ENCODE measurements around the gene CAVIN3. TPM values are rescaled to one million over a fixed set of nuclear protein-coding genes. Genes with fewer than 3 reads are reported as not detected.

CAVIN3 gene
- total RNA-seq, 1 experiment from 2014 or later: 8.5 TPM

DNA sequence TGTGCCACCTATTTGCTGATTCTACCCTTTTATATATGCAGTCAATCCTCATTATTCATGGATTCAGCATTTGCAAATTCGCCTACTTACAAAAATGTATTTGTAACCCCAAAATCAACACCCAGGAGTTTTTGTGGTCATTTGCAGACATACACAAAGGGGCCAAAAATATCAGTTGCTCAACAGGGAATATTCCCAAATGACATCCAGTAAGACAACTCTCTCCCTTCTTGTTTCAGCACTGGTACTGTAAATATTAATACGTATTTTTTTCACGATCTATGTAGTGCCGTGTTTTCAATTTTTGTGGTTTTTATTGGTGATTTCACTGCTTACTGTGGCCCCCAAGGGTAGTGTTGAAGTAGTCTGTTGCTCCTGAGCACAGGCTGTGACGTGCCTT, 11.8 kb upstream of the CAVIN3 start:
- in situ Hi-C loops (cut with HindIII; ENCODE audit: low pct_unique_long_range_greater_than_20kb, low sequenced_read_pairs): no loop called here
- no peak for DNase-seq (ENCODE audit: low read depth, low spot score)

DNA sequence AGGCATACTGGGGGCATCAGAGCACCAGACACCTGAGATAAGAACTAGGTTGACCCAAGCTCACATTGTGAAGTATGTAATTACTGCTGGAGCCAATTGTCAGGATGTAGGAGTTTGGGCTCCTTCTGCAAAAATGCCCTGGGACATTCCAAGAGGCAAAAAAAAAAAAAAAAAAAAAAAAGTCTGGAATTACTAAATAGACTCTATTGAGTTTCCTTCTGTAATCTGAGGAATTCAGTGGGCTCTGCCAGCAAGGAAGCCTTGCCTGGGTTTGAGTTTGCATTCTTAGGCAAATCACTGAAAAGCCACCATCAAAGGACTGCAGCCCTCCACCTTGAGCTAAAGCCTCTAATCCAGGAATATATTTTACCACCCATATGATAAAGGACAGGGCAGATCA, 8.0 kb upstream of the CAVIN3 start:
- no peak for DNase-seq (ENCODE audit: low read depth, low spot score)
- in situ Hi-C loops (cut with HindIII; ENCODE audit: low pct_unique_long_range_greater_than_20kb, low sequenced_read_pairs): no loop called here

DNA sequence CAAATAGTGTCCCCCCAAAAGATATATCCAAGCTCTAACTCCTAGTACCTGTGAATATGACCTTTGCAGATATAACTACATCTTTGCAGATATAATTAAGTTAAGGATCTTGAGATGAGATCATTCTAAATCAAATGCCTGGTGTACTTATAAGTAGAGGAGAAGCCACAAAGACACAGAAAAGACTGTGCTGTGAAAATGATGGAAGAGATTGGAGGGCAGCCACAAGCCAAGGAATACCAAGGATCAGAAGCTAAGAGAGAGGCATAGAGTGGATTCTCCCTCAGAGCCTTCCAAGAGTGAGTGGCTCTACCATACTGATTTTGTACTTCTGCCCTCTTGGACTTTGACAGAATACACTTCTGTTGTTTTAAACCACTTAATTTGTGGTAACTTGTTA, 7.5 kb upstream of the CAVIN3 start:
- in situ Hi-C loops (cut with HindIII; ENCODE audit: low pct_unique_long_range_greater_than_20kb, low sequenced_read_pairs): no loop called here
- no peak for DNase-seq (ENCODE audit: low read depth, low spot score)

DNA sequence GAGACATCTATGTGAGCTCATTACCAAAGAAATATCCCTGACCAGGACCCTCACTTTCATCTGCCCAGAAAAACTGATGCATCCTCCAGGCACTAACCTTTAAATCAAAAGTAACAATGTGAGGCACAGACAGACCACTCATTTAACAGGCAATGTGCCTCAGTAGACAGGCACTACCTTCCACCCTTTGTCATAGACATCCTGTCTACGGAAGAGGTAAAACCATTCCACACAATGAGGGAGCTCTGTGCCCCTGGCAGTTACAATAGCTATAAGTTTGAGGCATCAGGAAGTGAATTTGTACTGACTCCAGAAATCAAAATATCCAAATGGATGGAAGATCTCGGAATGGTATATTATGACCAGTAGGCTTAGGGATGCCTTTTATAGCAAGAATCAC, 6.7 kb upstream of the CAVIN3 start:
- in situ Hi-C loops (cut with HindIII; ENCODE audit: low pct_unique_long_range_greater_than_20kb, low sequenced_read_pairs): no loop called here
- DNase-seq (ENCODE audit: low read depth, low spot score): no peak

DNA sequence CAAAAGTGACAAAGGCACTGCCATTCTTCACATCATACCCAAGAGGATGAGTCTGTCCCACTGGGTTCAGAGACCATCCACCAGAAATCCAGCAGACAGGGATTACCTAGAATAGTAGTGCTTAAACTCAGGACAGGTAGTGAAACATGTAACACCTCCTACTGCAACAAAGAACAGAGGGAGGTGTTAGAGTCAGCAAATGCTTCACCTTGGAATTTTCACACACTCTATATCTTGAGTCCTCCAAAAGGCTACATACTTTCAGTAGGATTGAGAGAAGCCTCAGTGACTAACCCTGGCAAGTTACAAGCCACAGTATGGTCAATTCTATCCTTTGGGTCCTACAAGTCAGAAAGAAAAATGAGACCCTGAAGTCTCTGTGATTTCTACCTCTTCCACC, 6.0 kb upstream of the CAVIN3 start:
- in situ Hi-C loops (cut with HindIII; ENCODE audit: low pct_unique_long_range_greater_than_20kb, low sequenced_read_pairs): no loop called here

DNA sequence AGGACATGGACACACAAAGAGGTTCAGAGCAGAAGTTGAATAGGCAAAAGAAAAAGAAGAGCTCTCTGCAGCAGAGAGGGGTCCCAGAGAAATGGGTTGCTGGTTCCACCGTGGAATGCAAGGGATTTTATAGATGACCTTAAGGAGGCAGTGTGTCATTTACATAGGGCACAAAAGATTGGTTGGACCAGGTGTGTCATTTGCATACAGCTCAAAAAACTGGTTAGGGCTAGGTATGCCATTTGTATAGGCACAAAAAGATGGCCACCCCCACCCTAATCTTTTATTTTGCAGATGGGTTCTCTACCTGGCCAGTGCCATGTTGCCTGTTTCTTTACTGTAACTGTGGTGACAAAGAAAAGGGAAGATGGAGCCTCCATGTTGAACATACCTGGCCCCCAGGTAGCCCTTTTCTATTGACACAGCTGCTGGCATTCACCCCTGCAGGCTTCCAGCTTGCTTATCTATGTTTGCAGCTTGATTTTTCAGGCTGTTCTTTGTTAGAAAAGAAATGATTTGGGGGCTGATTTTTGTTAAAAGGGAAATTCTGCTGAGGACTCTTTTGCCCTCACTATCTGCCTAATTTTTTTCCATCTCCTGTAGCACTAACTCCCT, 3.1 kb upstream of the CAVIN3 start:
- in situ Hi-C loops (cut with HindIII; ENCODE audit: low pct_unique_long_range_greater_than_20kb, low sequenced_read_pairs): no loop called here
- DNase-seq (ENCODE audit: low read depth, low spot score): no peak

More for the DNA sequence above, 6.0 kb upstream of the CAVIN3 start:
- no peak for DNase-seq (ENCODE audit: low read depth, low spot score)

DNA sequence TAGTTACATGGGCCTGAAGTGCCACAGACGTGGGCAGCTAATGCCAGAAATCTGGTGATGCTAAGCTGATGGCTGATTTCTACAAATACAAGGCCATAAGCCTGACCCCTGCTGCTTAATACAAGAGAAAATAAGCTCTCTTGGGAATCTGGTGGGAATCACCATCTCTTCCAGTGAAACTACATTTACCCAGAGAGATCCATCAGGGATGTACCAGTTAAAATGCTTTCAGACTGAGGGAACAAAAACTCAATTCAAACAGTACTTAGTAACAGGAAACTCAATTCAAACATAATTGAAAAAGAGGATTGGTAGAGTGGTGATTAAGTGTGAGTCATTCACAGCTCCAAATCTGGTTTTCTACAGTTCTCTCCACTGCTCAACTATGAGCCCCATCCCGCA, 1.7 kb upstream of the CAVIN3 start:
- peak; percentile 71 for DNase-seq (ENCODE audit: low read depth, low spot score)
- in situ Hi-C loops (cut with HindIII; ENCODE audit: low pct_unique_long_range_greater_than_20kb, low sequenced_read_pairs): no loop called here

DNA sequence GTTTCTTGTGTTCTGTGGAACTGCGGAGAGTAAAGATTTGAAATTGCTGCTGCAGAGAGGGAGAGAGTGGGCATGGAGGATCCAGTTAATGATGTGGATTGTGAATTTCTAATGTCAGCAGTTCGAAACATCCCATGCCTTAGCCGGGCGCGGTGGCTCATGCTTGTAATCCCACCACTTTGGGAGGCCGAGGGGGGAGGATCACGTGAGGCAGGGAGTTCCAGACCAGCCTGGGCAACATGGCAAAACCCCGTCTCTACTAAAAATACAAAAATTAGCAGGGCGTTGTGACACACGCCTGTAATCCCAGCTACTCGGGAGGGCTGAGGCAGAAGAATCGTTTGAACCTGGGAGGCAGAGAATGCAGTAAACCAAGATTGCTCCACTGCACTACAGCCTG, 1.1 kb upstream of the CAVIN3 start:
- in situ Hi-C loops (cut with HindIII; ENCODE audit: low pct_unique_long_range_greater_than_20kb, low sequenced_read_pairs): no loop called here
- no peak for DNase-seq (ENCODE audit: low read depth, low spot score)

DNA sequence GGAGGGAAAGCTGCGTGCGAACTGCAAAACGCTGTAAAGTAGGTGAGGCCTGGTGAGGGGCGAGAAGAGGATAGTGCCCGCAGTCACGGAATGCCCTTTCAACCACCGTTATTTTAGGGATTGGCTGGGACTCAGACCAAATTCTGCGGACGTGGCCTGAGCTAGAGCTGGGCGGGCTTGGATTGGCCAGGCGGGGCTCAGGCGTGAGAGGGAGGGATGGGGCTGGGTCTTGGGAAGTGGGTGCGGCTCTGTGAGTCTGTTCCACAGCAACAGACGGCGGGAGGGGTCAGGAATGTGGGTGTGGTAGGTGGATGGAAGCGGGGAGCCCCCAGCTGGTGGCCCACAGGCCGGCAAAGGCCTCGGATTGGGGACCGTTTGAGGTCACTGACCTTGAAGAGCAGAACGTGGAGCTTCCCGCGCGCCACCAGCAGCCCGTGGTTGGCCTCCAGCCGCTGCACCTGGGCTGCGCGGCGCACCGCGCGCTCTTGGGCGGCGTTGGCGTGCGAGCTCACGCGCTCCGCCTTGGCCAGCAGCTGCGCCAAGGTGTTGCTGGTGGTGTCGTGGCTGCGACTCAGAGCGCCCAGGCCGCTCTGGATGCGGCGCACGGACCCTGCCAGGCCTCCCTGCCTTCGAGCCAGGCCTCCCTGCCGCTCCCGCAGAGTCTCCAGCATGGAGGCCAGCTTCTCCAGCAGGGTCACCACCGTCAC, 444 bp downstream of the CAVIN3 start:
- peak; percentile 47 for DNase-seq (ENCODE audit: low read depth, low spot score)
- in situ Hi-C loops (cut with HindIII; ENCODE audit: low pct_unique_long_range_greater_than_20kb, low sequenced_read_pairs): no loop called here

DNA sequence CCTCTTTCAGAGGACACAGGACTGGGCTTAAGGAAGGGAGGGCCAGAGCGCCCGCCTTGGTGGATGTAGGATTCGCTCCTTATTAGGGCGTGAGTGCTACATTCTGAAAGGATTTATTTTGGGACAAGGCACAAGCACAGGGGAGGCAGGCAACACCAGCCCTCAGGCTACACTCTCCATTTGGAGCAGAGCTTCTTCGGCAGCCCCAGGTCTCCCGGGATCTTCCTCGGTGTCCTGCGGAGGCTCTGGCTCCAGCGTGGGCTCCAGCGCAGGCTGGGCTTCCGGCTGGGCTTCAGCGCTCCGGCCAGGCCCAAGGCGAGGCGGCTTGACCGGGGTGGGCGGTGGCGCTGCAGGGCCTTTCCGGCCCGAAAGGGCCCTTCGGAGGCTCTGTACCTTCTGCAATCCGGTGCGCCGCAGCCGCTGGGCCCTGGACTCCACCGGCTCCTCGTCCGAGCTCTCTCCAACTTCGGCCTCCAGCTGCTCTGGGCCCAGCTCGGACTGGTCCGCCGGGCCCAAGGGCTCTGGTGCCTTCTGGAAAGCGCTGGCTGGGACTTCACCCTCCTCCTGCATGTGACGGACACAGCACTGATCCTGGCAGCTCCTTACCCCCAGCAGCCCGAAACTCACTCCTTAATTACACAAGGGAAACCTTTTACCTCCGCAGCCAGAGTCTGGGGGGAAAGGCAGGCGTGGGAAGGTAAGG, 1.1 kb downstream of the CAVIN3 start:
- in situ Hi-C loops (cut with HindIII; ENCODE audit: low pct_unique_long_range_greater_than_20kb, low sequenced_read_pairs): no loop called here
- DNase-seq (ENCODE audit: low read depth, low spot score): no peak

DNA sequence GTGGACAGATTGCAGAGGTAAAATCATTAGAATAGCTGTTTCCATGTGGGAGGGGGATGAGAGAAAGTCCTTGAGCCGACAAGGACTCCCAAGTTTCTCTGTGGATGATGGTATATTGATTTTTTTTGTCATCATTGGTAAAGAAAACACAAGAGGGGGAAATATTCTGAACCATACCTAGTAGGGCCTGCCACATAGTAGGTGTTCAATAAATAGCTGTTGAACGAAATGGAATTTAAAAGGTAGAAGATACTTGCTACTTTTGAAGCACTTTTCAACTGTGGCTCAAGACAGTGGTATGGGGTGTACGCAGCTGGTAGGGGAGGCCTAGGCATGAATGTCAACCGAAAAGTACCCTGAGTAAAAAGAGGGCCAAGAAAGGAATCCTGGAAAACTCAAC, 2.1 kb downstream of the CAVIN3 start:
- DNase-seq (ENCODE audit: low read depth, low spot score): no peak
- in situ Hi-C loops (cut with HindIII; ENCODE audit: low pct_unique_long_range_greater_than_20kb, low sequenced_read_pairs): no loop called here

DNA sequence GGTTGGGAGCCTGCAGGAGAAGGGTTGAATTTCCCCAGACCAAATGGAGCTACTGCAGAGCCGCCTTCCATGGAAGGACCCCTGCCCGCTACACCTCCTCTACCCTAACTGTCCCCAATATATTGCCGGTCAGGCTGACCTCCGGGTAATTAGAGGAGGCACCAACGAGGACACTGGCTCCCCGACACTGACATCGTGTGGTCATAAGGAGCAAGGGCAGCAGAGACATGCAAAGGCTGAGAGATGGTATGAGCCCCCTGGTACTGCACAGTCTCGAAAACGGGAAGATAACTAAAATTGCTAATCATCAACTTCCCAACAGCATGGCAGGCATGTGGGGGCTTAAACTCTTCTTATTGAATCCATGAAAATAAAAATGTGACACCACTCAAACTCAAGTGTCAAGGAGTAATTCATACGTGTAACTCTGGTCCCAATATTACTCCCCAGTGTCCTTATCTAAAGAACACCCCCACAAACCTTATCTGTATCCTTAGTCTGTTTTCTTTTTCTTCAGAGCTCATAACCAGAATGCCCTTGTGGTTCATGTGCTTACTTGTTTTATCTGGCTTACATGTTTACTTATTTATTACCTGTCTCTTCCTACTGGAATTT, 4.4 kb downstream of the CAVIN3 start:
- in situ Hi-C loops (cut with HindIII; ENCODE audit: low pct_unique_long_range_greater_than_20kb, low sequenced_read_pairs): no loop called here
- DNase-seq (ENCODE audit: low read depth, low spot score): peak; percentile 76

DNA sequence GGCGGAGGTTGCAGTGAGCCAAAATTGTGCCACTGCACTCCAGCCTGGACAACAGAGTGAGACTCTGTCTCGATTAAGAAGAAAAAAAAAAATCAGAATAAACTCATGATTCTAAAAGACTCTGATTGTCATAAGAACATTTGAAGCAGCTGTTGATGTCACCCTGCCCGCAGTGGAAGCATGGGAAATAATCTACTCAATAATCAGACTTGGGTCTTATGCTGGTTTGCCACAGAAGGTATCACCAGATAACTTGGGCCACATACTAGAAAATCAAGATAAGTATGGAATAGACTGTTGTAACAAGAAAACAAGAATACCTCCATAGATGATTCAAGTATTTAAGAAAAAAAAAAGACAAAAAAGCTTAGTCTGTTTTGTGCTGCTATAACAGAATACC, 8.2 kb downstream of the CAVIN3 start:
- DNase-seq (ENCODE audit: low read depth, low spot score): no peak
- in situ Hi-C loops (cut with HindIII; ENCODE audit: low pct_unique_long_range_greater_than_20kb, low sequenced_read_pairs): no loop called here

DNA sequence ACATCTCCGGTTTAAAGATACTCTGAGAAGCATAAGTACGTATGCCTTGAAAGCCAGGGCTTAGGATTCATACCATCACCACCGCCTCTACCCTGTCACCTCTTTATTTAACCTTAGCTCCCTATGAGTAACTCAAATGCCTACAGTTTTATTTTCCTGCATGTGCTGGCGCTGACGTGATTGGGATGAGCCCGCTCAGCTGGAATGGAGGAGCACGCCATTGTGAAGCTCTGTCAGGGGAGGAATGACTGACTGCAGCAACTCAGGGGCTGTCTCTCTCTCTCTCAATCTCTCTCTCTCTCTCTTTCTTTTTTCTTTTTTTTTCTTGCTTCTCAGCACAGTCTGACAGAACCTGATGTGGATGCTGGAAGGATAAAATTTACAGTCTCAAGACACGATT, 12.4 kb downstream of the CAVIN3 start:
- in situ Hi-C loops (cut with HindIII; ENCODE audit: low pct_unique_long_range_greater_than_20kb, low sequenced_read_pairs): loop anchor here (10.0 kb wide), 1 partner anchor 53 kb away; the partner anchor contains the start of gene CCKBR
- no peak for DNase-seq (ENCODE audit: low read depth, low spot score)

DNA sequence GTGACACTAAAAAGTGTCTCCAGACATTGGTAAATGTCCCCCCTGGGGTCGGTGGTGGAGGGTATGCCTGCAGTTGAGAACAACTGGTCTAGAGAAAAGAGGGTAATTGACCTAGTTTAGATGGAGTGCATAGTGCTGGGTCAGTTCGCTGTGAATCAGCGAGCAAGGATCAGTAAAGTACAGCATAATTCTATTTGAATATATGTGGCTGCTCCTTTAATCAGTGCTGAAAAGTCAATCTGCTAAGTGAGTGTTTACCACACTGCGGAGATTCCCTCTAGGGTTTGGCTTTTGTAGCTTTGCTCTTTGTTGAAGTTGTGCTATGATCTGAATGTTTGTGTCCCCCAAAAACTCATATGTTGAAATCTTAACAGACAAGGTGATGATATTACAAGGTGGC, 15.0 kb downstream of the CAVIN3 start:
- in situ Hi-C loops (cut with HindIII; ENCODE audit: low pct_unique_long_range_greater_than_20kb, low sequenced_read_pairs): loop anchor here (10.0 kb wide), 1 partner anchor 50 kb away; the partner anchor contains the start of gene CCKBR
- DNase-seq (ENCODE audit: low read depth, low spot score): no peak

DNA sequence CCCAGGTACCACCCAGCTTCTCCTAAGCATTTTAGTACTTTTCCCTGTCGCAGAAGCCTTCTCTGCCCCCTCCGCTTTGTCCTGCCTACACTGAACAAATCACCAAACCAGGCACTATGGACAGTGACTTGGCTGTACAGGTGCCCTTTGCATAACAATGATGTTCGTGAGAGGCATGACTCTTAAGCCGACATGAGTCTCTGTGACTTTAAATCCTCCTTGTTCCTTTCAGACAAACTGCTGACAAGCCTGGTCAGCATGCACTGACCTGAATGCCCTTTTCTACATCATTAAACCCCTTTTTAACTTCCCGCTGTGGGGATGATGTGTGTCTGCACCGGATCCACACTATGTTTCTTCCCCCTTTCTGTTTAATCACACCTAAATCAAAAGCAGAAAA, 16.6 kb downstream of the CAVIN3 start:
- in situ Hi-C loops (cut with HindIII; ENCODE audit: low pct_unique_long_range_greater_than_20kb, low sequenced_read_pairs): loop anchor here (10.0 kb wide), 1 partner anchor 49 kb away; the partner anchor contains the start of gene CCKBR
- no peak for DNase-seq (ENCODE audit: low read depth, low spot score)

DNA sequence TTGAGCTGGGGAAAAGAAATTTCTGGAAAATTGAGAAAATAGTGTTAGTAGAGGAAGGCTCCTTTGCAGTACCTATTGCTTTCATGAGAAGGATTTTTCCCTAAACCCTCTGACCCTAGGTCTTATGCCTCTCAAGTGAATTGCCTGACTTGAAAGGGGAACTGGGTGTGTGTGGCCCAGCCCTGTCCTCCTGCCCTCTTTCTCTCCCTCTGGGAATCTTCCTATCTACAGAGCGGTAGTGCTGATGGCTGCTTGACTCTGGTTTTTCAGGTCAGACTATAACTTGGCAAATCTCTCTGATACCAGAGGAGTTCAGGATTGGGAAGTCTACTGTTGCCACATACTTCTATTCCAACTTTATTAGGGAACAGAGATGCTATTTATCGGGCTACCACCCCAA, 19.2 kb downstream of the CAVIN3 start:
- DNase-seq (ENCODE audit: low read depth, low spot score): no peak
- in situ Hi-C loops (cut with HindIII; ENCODE audit: low pct_unique_long_range_greater_than_20kb, low sequenced_read_pairs): loop anchor here (10.0 kb wide), 1 partner anchor 46 kb away; the partner anchor contains the start of gene CCKBR

DNA sequence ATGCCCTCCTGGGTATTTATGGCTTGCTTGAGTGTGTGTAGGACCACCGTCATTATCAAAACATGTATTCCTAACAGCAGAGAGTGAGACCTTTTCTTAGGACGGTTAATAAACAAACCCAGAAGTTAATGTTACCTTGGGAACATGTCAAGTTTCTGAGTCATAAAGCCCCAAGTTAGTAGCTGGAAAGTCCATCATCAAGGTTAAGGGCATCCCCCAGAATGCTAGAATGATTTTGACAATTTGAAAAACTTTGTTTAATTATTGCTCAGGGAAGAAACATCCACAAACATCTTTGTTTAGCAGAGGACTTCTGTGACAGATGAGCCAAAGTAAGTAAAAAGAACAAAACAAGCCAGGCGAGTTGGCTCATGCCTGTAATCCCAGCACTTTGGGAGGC, 20.0 kb downstream of the CAVIN3 start:
- in situ Hi-C loops (cut with HindIII; ENCODE audit: low pct_unique_long_range_greater_than_20kb, low sequenced_read_pairs): loop anchor here (10.0 kb wide), 1 partner anchor 46 kb away; the partner anchor contains the start of gene CCKBR
- no peak for DNase-seq (ENCODE audit: low read depth, low spot score)
